ENCODE measurements around the gene ZFYVE19.

DNA sequence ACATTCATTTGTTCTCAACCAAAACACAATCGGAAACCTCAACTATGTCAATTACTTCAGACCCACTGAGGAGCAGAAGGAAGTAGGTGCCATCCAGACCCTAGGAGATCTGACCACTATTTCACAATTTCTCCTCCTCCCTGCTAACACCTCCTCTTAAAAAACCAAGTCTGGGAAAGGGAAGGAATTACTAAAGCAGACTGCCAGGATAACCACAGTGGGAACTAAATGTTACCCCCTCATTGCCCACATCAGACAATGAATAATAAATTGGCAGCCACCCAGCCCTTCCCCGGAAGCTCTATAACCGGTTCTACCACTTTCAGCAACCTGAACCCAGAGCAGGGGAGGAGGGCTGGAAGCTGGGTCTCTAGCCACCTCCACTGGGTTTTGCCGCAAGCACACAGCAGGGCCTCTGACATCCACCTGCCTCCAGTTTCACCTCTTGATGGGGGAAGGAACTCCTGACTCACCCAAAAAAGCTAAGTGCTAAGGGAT lies 19.5 kb upstream of the ZFYVE19 start:
- TF ChIP-seq EZH2 (IDR thresholded peaks at IDR 0.05) (no peak), POLR2AphosphoS5 (IDR thresholded peaks at IDR 0.05; ENCODE audit: borderline replicate concordance, low read depth, low read length) (no peak), FOXP2 (optimal IDR thresholded peaks at IDR 0.05; ENCODE audit: control extremely low read depth, extremely low read length, insufficient read depth) (no peak)

Measured in SK-N-MC (cell line).